GM12801 (cell line): ENCODE results near the gene GRSF1.

Experiments used
- CTCF ChIP-seq: IDR thresholded peaks from one replicate; pipeline ENCODE4 v1.5.1; 2011; ENCODE audit warnings: control low read depth; ENCODE audit not compliant: insufficient read length; ENCODE audit errors: extremely low read depth

Gene GRSF1

DNA sequence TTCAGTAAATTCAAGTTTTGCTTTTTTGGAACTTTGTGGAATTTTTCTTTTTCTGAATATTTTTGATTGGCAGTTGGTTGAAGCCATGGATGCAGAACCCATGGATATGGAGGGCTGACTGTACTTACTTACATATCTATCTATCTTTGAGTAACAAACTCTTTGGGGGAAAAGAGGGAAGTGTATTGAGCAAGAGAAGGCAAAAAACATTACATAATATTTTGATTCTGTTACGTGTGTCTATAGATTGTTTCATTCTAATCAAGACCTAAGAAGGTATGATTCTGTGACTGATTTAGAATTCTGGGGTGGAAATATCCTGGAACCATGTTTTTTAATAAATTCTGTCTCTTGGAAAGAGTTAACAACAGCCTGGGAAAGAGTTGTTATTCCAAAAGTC is 31.5 kb downstream of the GRSF1 start:
- no peak for TF ChIP-seq CTCF

DNA sequence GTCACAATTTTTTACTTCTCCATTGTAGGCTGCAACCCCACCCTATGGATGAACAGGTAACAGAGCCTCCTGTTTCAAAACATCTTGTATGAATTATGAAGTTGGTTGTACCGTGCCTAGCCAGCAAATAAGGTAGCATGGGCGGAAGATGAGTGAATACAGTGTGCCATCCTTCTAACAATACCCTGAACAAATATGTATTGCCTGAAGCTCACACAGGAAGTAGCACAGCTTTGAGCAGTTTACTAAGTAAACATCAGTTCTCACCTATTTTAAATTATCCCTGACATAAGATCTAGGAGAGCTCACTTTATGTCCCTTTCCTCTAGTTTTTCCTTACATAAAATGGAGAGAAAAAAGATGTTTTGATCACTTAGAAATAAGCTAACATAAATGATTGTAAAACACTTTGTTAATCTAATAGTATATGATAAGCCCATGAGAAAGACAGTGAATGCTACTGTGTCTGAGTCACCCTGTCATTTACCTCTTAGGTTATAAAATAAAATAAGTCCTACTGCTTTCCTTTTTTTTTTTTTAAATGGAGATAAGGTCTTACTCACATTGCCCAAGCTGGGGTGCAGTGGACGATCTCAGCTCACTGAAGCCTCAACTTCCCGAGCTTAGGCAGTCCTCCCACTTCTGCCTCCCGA is 36.6 kb downstream of the GRSF1 start:
- TF ChIP-seq CTCF, result no peak

- no peak for TF ChIP-seq CTCF
Observed at GRCh38 chr4:70801265-70801809, 38.4 kb downstream of the GRSF1 start.

DNA sequence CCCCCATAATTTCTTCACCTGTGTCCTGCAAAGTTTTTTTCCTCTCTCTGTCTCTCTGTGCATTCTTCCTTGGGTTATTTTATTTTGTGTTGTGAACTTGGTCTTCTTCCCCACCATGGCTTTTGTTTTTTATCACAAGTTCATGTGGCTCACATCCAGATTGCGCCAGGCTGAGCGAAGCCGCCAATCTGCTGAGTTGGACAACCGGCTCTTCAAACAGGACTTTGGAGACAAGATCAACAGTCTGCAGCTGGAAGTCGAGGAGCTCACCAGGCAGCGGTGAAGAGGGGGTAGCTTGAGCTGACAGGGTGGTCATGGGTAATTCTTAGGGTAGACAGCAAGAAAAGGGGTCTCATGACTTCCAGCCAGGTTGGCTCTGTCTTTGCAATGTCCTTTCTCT is 46.1 kb downstream of the GRSF1 start:
- TF ChIP-seq CTCF, result no peak

- TF ChIP-seq CTCF, result no peak
Observed at GRCh38 chr4:70788733-70789132, 51.0 kb downstream of the GRSF1 start.

GRCh38 chr4:70787496-70787895 is 52.2 kb downstream of the GRSF1 start:
- no peak for TF ChIP-seq CTCF

GRCh38 chr4:70783096-70783495 is 56.6 kb downstream of the GRSF1 start:
- no peak for TF ChIP-seq CTCF

DNA sequence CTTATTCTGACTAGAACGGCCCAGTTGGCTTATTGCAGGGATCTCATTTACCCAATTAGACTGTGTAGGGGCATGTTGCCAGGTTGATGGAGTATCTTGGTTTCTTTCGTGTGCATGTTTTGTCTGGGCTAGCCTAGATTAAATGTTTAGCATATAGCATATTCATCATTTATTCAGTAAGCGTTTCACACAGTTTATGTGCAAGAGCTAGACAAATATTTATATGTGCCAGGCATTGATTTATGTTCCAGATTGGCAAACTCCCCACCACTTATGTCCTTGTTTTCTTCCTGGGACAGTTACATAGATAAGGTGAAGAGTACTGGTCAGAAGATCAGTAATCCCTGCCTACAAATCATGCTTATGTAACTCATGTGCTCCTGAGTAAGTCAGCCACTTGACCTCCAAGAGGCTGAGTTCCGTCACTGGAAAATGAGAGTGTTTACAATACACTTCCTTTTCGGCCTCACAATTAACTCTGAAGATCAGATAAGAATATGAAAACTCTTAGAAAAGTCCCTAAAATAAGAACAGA is 60.7 kb downstream of the GRSF1 start:
- no peak for TF ChIP-seq CTCF
